AG08395 (cell line): Measurements from ENCODE around the gene DDX39A.
A peak's percentile ranks its signal among the peaks of the same experiment; 100 is the strongest.
"Not testable (repeated sequence)": the region's sequence is repeated elsewhere in the genome, so short reads cannot be mapped to it uniquely, and the experiment has no call there.

Source experiments
- DNase-seq: peaks from one replicate; pipeline ENCODE4 v3.0.0; 2012; ENCODE audit warnings: mixed read lengths, low spot score

DDX39A gene

DNA sequence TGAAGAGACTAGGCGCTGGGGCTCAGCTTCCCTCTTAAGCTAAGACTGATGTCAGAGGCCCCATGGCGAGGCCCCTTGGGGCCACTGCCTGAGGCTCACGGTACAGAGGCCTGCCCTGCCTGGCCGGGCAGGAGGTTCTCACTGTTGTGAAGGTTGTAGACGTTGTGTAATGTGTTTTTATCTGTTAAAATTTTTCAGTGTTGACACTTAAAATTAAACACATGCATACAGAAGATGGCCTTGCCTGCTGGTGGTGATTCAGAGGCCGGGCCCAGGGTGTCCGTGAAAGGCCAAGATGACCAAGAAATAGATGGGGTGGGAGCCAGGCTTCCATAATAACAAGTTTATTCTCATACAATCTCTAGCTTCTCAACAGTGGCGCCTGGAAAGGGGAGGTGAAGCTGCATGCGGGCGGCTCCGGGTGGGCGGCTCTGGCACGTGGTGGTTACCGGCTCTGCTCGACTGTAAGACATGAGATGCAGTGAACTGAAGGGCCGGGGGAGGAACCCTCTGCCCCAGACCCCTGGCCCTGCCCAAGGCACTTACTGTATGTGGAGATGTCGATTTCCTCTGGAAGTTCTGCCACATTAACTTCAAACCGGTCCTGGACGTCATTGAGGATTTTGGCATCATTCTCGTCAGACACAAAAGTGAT, 10.5 kb downstream of the DDX39A start:
- no peak for DNase-seq

DNA sequence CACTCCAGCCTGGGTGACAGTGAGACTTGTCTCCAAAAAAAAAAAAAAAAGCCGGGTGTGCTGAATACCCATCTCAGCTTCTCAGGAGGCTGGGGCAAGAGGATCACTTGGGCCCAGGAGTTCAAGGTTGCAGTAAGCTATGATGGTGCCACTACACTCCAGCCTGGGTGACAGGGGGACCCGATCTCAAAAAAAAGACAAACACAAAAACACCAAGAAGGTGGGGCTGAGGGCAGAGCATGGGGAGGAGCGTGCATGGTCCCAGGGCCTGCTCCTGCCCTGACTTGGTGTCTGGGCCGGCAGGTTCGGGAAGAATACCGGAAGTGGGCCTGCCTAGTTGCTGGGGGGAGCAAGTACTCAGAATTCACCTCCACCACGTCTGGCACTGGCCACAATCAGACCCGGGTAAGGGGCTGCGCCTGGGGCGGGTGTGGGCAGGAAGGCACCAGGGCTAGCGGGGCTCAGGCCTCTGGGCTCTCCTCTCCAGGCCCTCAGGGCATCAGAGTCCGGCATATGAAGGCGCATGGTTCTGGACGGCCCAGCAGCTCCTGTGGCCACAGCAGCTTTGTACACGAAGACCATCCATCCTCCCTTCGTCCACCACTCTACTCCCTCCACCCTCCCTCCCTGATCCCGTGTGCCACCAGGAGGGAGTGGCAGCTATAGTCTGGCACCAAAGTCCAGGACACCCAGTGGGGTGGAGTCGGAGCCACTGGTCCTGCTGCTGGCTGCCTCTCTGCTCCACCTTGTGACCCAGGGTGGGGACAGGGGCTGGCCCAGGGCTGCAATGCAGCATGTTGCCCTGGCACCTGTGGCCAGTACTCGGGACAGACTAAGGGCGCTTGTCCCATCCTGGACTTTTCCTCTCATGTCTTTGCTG, 11.3 kb downstream of the DDX39A start:
- DNase-seq = no peak

- no peak for DNase-seq
Measured at GRCh38 chr19:14406645-14407401, 12.3 kb downstream of the DDX39A start.

- DNase-seq = peak; percentile 93
Measured at GRCh38 chr19:14405758-14406644, 13.1 kb downstream of the DDX39A start.

- DNase-seq = no peak
Measured at GRCh38 chr19:14405380-14405757, 13.8 kb downstream of the DDX39A start.

- no peak for DNase-seq
Measured at GRCh38 chr19:14404312-14404711, 14.8 kb downstream of the DDX39A start.

DNA sequence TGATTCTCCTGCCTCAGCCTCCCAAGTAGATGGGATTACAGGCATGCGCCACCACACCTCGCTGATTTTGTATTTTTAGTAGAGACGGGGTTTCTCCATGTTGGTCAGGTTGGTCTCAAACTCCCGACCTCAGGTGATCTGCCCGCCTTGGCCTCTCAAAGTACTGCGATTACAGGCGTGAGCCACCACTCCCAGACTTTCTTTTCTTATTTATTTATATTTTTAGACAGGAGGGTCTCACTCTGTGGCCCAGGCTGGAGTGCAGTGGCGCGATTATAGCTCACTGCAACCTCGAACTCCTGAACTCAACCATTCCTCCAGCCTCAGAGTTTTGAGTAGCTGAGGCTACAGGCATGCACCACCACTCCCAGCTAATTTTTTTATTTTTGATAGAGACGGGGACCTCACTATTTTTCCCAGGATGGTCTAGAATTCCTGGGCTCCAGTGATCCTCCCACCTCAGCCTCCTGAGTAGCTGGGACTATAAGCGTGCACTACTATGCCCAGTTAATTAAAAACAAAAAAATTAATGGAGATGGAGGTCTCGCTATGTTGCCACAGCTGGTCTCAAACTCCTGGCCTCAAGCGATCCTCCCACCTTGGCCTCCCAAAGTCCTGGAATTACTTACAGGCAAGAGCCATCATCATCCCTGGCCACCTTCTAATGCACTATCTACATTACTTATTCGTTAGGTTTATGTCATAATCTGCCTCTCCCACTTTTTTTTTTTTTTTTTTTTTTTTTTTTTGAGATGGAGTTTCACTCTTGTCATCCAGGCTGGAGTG, 15.8 kb downstream of the DDX39A start:
- DNase-seq = not testable (repeated sequence)

DNA sequence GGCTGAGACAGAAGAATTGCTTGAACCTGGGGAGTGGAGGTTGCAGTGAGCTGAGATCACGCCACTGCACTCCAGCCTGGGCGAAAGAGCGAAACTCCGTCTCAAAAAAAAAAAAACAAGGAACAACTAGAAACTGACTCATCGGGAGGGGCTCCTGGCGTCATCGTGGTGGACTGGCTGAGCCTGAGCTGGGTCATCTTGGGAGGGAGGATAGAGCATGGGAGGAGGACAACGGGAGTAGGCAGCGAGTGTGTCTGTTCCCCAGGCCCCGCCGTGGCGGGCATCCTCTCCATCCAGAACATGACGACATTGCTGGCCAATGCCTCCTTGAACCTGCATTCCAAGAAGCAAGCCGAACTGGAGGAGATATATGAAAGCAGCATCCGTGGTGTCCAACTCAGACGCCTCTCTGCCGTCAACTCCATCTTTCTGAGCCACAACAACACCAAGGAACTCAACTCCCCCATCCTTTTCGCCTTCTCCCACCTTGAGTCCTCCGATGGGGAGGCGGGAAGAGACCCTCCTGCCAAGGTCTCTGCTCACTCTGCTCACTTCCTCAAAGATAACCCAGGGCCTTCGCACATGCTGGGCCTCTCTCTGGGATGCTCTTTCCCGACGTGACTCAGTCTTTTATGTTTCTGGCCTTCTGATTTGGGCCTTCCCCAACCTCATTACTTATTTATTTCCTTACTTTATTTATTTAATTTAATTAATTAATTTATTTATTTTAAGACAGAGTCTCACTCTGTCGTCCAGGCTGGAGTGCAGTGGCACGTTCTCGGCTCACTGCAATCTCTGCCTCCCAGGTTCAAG, 16.6 kb downstream of the DDX39A start:
- peak; percentile 94 for DNase-seq

DNA sequence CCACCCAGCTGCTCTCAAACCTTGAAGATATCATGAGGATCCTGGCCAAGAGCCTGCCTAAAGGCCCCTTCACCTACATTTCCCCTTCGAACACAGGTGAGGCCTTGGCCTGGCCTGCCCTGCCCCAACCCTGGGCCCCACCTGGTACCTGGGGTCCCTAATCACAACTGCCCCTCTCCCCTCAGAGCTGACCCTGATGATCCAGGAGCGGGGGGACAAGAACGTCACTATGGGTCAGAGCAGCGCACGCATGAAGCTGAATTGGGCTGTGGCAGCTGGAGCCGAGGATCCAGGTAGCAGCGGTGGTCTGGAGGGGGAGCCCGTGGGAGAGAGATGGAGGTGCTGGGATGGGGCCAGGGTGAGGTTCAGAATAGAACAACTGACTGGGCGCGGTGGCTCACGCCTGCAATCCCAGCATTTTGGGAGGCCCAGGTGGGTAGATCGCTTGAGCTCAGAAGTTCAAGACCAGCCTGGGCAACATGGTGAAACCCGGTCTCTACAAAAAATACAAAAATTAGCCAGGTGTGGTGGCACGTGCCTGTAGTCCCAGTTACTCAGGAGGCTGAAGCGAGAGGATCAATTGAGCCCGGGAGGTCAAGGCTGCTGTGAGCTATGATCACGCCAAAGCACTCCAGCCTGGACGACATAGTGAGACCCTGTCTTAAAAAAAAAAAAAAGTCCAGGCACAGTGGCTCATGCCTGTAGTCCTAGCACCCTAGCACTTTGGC, 17.5 kb downstream of the DDX39A start:
- DNase-seq = no peak

DNA sequence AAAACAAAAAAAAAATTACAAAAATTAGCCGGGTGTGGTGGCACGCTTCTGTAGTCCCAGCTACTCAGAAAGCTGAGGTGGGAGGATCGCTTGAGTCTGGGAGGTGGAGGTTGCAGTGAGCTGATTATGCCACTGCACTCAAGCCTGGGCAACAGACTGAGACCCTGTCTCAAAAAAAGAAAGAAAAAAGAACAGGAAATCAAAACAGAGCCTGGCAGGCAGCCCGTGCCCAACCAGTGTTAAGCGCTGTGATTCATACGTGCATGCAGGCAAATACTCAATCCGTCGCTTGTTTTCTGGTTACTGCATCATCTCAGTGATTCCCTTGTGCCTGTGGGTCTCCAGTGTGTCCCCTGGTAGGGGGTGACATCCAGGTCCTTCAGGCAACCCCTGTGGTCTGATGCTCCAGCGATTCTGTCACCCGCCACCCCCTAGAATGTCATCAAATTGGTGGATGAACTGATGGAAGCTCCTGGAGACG, 18.1 kb downstream of the DDX39A start:
- no peak for DNase-seq

DNA sequence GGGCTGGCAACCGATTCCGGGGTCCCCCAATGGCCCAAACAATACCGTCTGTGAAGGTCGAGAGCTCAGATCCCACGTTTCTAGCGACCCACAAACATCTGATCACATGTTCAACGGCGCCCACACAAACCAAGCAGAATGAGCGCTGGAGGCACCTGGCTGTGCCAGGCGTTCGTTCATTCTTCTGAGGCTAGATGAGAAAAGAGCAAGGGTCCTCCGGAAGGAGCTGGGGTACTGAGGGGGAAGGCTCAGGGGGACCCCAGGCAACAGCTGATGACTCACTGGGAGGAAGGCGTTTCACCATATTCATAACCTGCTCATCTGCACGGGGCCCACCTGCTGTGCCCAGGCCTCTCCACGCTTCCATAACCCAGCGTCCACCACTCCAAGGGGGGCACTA, 22.0 kb downstream of the DDX39A start:
- DNase-seq = not testable (repeated sequence)

DNA sequence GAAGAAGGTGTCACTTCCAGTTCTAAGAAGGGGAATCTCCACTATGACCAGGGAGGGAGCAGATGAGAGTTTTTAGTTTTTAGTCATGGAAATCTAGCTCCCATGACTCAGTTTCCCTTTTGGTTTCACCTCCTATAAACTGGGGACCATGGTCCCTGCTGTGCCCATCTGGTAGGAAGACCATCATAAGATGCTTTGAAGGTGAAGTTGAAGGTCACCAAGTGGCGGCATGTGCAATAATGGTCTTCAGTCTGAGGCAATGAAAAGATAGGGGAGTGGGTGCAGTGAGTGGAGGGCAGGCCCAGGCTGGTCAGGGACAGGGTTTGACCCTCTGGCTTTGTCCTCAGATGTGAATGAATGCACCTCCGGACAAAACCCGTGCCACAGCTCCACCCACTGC, 22.4 kb downstream of the DDX39A start:
- not testable (repeated sequence) for DNase-seq

DNA sequence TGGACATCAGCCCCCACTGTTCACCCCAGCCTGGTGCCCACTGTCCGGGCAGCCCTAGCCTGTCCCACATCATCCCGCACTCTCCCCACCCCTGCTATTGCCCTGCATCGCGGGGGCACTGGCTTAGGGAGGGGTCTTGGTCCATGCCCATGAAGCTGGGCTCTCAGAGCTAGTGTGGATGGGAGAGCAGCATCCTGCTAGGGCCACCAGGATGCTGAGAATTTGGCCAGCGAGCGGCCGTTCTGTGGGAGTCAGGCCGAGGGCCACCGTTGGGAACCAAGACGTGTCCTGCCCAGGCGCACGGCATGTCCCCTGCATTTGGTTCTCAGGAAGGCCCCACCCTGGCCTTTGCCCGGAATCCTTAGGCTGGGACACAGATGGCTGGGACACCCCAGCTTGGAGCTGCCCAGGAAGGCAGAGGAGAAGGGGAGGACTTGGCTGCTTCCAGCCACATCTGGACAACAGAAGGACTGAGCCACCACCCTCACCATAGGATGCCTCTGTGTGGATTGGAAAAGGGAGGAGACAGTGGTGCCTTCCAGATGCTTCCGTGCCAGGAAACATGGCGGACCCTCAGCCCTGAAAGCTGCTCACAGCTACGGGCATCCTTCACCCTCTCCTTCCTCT, 23.3 kb downstream of the DDX39A start:
- peak; percentile 39 for DNase-seq

- DNase-seq = no peak
Measured at GRCh38 chr19:14395262-14395661, 23.9 kb downstream of the DDX39A start.

- DNase-seq = no peak
Measured at GRCh38 chr19:14394167-14394566, 25.0 kb downstream of the DDX39A start.

GRCh38 chr19:14393329-14393728, 25.8 kb downstream of the DDX39A start:
- DNase-seq = no peak

- DNase-seq = no peak
Measured at GRCh38 chr19:14391156-14391821, 27.9 kb downstream of the DDX39A start.

GRCh38 chr19:14390548-14390947, 28.6 kb downstream of the DDX39A start:
- DNase-seq = no peak
